ENCODE measurements around the gene KIF16B. TPM values are rescaled to one million over a fixed set of nuclear protein-coding genes. Genes with fewer than 3 reads are reported as not detected.

KIF16B gene
- total RNA-seq, 1 experiment from 2014 or later: 7.0 TPM

GRCh38 chr20:16541878-16542277, 31.4 kb downstream of the KIF16B start:
- Histone ChIP-seq H4K20me1 (ENCODE audit: insufficient read depth) (no peaks in the 10 kb centered on the region), H3K9me2 (ENCODE audit: insufficient read depth) (no peaks in the 10 kb centered on the region), H3K4me2 (ENCODE audit: low read length) (no peak overlapping the region), H3K9ac (ENCODE audit: low read length) (no peak overlapping the region), H3K9me3 (ENCODE audit: control insufficient read depth in 1 of 2, insufficient read depth in 1 of 2, low read depth in 1 of 2, low read length in 2 of 2) (no peaks in the 10 kb centered on the region), H3K4me1 (ENCODE audit: control insufficient read depth in 1 of 2, insufficient read depth in 2 of 2, low read length in 2 of 2) (peaks cover 0 to 10% of the 10 kb centered on the region in 2 experiments; a peak in 2 of 4 replicates), H3K36me3 (ENCODE audit: control insufficient read depth in 1 of 2, insufficient read depth in 2 of 2, low read length in 2 of 2) (no peaks in the 10 kb centered on the region), H3K27me3 (ENCODE audit: insufficient read depth, low read length) (no peaks in the 10 kb centered on the region), H2AFZ (ENCODE audit: low read depth, low read length, poor library complexity, severe bottlenecking) (no peak overlapping the region), H3K79me2 (ENCODE audit: insufficient read depth, low read length) (no peaks in the 10 kb centered on the region), H3K27ac (ENCODE audit: low read depth, low read length) (no peak overlapping the region), H3K4me3 (replicated peaks in 1 of 2; ENCODE audit: low read depth in 1 of 2, low read length in 2 of 2) (no peak overlapping the region)
- intact Hi-C loops (cut with micrococcal nuclease): no loop called here
- TF ChIP-seq ZFX (IDR thresholded peaks at IDR 0.05): no peak
- TF ChIP-seq RAD21 (IDR thresholded peaks at IDR 0.05; ENCODE audit: low read depth): no peak
- TF ChIP-seq EZH2 (IDR thresholded peaks at IDR 0.05): no peak
- no peak for TF ChIP-seq CEBPB (IDR thresholded peaks at IDR 0.05; ENCODE audit: low read depth)
- TF ChIP-seq ATF3 (IDR thresholded peaks at IDR 0.05): no peak
- no peak for TF ChIP-seq SRF (IDR thresholded peaks at IDR 0.05; ENCODE audit: low read depth)
- no peak for TF ChIP-seq ZBTB33 (IDR thresholded peaks at IDR 0.05; ENCODE audit: extremely low read depth, insufficient replicate concordance, low read length)
- TF ChIP-seq POLR2AphosphoS5 (IDR thresholded peaks at IDR 0.05; ENCODE audit: low read depth, low read length): no peak
- no peak for TF ChIP-seq CBX3 (IDR thresholded peaks at IDR 0.05; ENCODE audit: low read depth)
- no peak for TF ChIP-seq SP1 (IDR thresholded peaks at IDR 0.05; ENCODE audit: low read depth)
- no peak for TF ChIP-seq ZNF274 (IDR thresholded peaks at IDR 0.05; ENCODE audit: low read depth, low read length)
- TF ChIP-seq EZH2phosphoT487 (IDR thresholded peaks at IDR 0.05; ENCODE audit: borderline replicate concordance): no peak
- no peak for TF ChIP-seq POLR2A (IDR thresholded peaks at IDR 0.05; ENCODE audit: borderline replicate concordance, extremely low read depth, insufficient read depth, insufficient read length)
- no peak for TF ChIP-seq SIN3A (IDR thresholded peaks at IDR 0.05; ENCODE audit: low read depth)
- TF ChIP-seq JUND (IDR thresholded peaks at IDR 0.05): no peak
- no peak for TF ChIP-seq FOSL1 (IDR thresholded peaks at IDR 0.05; ENCODE audit: low read depth)
- CTCF ChIA-PET: no interaction called here
- ATAC-seq: no peak
- POLR2A ChIA-PET: no interaction called here
- no peak for DNase-seq (ENCODE audit: low read depth, low spot score)
- no TSS peak for BruUV-seq (replicated peaks)
- RAD21 ChIA-PET (ENCODE audit: low non-redundant PET in 1 of 2, low total read pairs in 2 of 2, uncharacterized antibody in 2 of 2, unreplicated experiment in 2 of 2): no interaction called here
